Panc1 (cell line): ENCODE measurements around the gene CACNA1B. TPM values are rescaled to one million over a fixed set of nuclear protein-coding genes. Genes with fewer than 3 reads are reported as not detected.

Experiments used
- ATAC-seq: fragments of 200-7000 bp; cut with Tn5 transposase; 2 replicates; pipeline ENCODE4 v1.9.1; 2020; ENCODE audit warnings: mild to moderate bottlenecking, moderate library complexity
- BruUV-seq: library from RNA; stranded (reverse); fragments of 400-500 nt; replicated peaks from 2 replicates; lab custom pipeline; 2021; lab: Mats Ljungman, UMichigan
- CTCF ChIA-PET: fragments of 300-600 bp; sonication (Branson Sonifier 250); formaldehyde crosslinking; loops from one replicate; lab custom pipeline; 2022; ENCODE audit warnings: antibody characterized with exemption; lab: Charles Lee
- POLR2A ChIA-PET: fragments of 300-600 bp; sonication (Branson Sonifier 250); formaldehyde crosslinking; loops from one replicate; lab custom pipeline; 2022; ENCODE audit warnings: antibody characterized with exemption; lab: Charles Lee
- DNase-seq: peaks from one replicate; pipeline ENCODE4 v3.0.0-alpha.2; 2010; ENCODE audit warnings: low read depth, low spot score
- H3K27ac ChIP-seq: 2 replicates; pipeline ENCODE4 v1.5.1; 2011; ENCODE audit warnings: mild to moderate bottlenecking, low read length, inconsistent platforms
- H3K27me3 ChIP-seq: fragments of 200-500 bp; sonication (Bioruptor generic); 2 replicates; pipeline ENCODE4 v1.6.0; 2014; ENCODE audit warnings: low read length, inconsistent platforms; ENCODE audit not compliant: control insufficient read depth, insufficient read depth
- H3K36me3 ChIP-seq: fragments of 200-500 bp; sonication (Bioruptor generic); 2 replicates; pipeline ENCODE4 v1.5.1; 2014; ENCODE audit warnings: inconsistent platforms, mild to moderate bottlenecking, low read length, moderate library complexity; ENCODE audit not compliant: control insufficient read depth, insufficient read depth
- H3K4me1 ChIP-seq: 2 replicates; pipeline ENCODE4 v1.5.1; 2011; ENCODE audit warnings: inconsistent platforms, mild to moderate bottlenecking, low read length, moderate library complexity; ENCODE audit not compliant: control insufficient read depth, insufficient read depth
- H3K4me3 ChIP-seq, 2 experiments: 2 replicates each; pipeline ENCODE4 v1.5.1; 2011 to 2012; ENCODE audit warnings: low read depth in 2 of 2, low read length in 2 of 2, mild to moderate bottlenecking in 2 of 2, inconsistent platforms in 1 of 2, moderate library complexity in 1 of 2
- H3K9me3 ChIP-seq: fragments of 200-500 bp; sonication (Bioruptor generic); 2 replicates; pipeline ENCODE4 v1.5.1; 2014; ENCODE audit warnings: low read depth, mild to moderate bottlenecking, inconsistent platforms, low read length, moderate library complexity; ENCODE audit not compliant: control insufficient read depth, insufficient read depth
- POLR2AphosphoS5 ChIP-seq: IDR thresholded peaks from 2 replicates; pipeline ENCODE4 v1.6.1; 2012; ENCODE audit warnings: mild to moderate bottlenecking, low read depth, low read length, moderate library complexity
- SIN3A ChIP-seq: IDR thresholded peaks from 2 replicates; pipeline ENCODE4 v1.6.1; 2012; ENCODE audit warnings: low read depth, mild to moderate bottlenecking, low read length, moderate library complexity, borderline replicate concordance; ENCODE audit not compliant: insufficient read depth
- TCF7L2 ChIP-seq: IDR thresholded peaks from 2 replicates; pipeline ENCODE4 v1.6.1; 2011; ENCODE audit warnings: mild to moderate bottlenecking, low read depth, low read length, inconsistent platforms
- in situ Hi-C: cut with HindIII; loops from 2 replicates; pipeline ENCODE4 v1.10.0; 2016; ENCODE audit warnings: low sequenced_read_pairs, low pct_unique_long_range_greater_than_20kb
- intact Hi-C: fragments of 100-400 bp; cut with micrococcal nuclease; formaldehyde crosslinking; loops from one replicate; pipeline ENCODE4 v1.10.0; 2022; ENCODE audit not compliant: unreplicated experiment
- total RNA-seq: library from RNA; stranded (reverse); gene quantifications from one replicate; pipeline ENCODE4 v1.2.1, GENCODE V29; 2021; ENCODE audit not compliant: unreplicated experiment
- TF ChIP-seq, protein P1 (sequence below), 2 experiments: IDR thresholded peaks; 2 replicates each; pipeline ENCODE4 v1.6.1; 2011 to 2012; ENCODE audit warnings: low read depth in 2 of 2, control low read depth in 1 of 2, low read length in 1 of 2, mild to moderate bottlenecking in 1 of 2, moderate library complexity in 1 of 2; ENCODE audit not compliant: insufficient read depth in 1 of 2
- TF ChIP-seq, protein P2 (sequence below): fragments of 450-650 bp; IDR thresholded peaks from 2 replicates; pipeline ENCODE4 v1.5.1; 2017; ENCODE audit warnings: mild to moderate bottlenecking

CACNA1B gene
- total RNA-seq, 1 experiment from 2014 or later, result 0.49 TPM

DNA sequence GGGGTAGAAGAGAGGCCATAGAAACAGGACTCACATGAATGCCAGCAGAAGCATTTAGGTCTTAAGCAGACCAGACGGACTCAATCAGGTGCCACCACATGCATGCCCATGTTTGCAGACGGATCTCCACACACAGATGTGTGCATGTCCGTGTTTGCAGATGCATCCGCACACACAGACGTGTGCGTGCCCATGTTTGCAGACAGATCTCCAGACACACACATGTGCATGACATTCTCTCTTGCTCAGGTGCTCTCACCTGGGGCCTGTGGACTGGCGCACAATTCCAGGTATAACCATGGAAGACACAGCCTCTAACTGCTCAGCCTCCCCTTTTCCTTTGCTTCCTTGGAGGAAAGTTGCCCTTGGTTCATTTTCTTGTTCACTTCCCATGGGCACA is 148.3 kb downstream of the CACNA1B start:
- Histone ChIP-seq H3K27me3 (no peaks in the 10 kb centered on the region; the same call in 1 of the 2 replicates), H3K36me3 (no peaks in the 10 kb centered on the region), H3K4me1 (no peaks in the 10 kb centered on the region), H3K4me3 (no peak overlapping the region), H3K27ac (no peak overlapping the region), H3K9me3 (no peaks in the 10 kb centered on the region)
- POLR2A ChIA-PET, result no interaction called here
- in situ Hi-C loops, result no loop called here
- CTCF ChIA-PET, result no interaction called here
- ATAC-seq (no peak), DNase-seq (no peak)
- intact Hi-C loops, result no loop called here
- no TSS peak for BruUV-seq
- TF ChIP-seq SIN3A (no peak), TCF7L2 (no peak), POLR2AphosphoS5 (no peak)
- TF ChIP-seq, protein P1, sequence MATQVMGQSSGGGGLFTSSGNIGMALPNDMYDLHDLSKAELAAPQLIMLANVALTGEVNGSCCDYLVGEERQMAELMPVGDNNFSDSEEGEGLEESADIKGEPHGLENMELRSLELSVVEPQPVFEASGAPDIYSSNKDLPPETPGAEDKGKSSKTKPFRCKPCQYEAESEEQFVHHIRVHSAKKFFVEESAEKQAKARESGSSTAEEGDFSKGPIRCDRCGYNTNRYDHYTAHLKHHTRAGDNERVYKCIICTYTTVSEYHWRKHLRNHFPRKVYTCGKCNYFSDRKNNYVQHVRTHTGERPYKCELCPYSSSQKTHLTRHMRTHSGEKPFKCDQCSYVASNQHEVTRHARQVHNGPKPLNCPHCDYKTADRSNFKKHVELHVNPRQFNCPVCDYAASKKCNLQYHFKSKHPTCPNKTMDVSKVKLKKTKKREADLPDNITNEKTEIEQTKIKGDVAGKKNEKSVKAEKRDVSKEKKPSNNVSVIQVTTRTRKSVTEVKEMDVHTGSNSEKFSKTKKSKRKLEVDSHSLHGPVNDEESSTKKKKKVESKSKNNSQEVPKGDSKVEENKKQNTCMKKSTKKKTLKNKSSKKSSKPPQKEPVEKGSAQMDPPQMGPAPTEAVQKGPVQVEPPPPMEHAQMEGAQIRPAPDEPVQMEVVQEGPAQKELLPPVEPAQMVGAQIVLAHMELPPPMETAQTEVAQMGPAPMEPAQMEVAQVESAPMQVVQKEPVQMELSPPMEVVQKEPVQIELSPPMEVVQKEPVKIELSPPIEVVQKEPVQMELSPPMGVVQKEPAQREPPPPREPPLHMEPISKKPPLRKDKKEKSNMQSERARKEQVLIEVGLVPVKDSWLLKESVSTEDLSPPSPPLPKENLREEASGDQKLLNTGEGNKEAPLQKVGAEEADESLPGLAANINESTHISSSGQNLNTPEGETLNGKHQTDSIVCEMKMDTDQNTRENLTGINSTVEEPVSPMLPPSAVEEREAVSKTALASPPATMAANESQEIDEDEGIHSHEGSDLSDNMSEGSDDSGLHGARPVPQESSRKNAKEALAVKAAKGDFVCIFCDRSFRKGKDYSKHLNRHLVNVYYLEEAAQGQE (IDR thresholded peaks at IDR 0.05; ENCODE audit: insufficient read depth in 1 of 2, low read depth in 2 of 2, low read length in 1 of 2), result no peak
- TF ChIP-seq, protein P2, sequence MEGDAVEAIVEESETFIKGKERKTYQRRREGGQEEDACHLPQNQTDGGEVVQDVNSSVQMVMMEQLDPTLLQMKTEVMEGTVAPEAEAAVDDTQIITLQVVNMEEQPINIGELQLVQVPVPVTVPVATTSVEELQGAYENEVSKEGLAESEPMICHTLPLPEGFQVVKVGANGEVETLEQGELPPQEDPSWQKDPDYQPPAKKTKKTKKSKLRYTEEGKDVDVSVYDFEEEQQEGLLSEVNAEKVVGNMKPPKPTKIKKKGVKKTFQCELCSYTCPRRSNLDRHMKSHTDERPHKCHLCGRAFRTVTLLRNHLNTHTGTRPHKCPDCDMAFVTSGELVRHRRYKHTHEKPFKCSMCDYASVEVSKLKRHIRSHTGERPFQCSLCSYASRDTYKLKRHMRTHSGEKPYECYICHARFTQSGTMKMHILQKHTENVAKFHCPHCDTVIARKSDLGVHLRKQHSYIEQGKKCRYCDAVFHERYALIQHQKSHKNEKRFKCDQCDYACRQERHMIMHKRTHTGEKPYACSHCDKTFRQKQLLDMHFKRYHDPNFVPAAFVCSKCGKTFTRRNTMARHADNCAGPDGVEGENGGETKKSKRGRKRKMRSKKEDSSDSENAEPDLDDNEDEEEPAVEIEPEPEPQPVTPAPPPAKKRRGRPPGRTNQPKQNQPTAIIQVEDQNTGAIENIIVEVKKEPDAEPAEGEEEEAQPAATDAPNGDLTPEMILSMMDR, result no peak

DNA sequence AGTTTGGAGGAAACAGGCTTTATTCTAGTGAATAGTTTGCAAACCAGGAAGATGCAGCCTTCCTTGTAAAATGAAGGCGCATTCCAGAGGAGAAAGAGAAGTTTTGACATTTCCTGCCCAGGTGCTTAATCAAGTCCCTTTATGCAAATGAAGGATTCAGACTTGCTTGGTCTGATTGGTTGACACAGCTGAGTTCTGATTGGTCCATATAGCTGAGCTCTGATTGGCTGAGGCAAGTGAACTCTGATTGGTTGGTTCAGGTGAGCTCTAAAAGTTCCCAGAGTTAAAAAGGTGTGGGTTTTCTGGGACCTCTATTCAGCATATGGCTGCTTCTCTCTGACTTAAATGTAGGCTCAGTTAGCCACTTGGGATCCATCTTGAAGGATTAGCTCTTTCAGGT is 151.0 kb downstream of the CACNA1B start:
- Histone ChIP-seq H3K27ac (no peak overlapping the region), H3K36me3 (no peaks in the 10 kb centered on the region), H3K27me3 (no peaks in the 10 kb centered on the region; the same call in 1 of the 2 replicates), H3K4me1 (no peaks in the 10 kb centered on the region), H3K9me3 (no peaks in the 10 kb centered on the region), H3K4me3 (no peak overlapping the region)
- TF ChIP-seq, protein P1 (IDR thresholded peaks at IDR 0.05; ENCODE audit: insufficient read depth in 1 of 2, low read depth in 2 of 2, low read length in 1 of 2), result no peak
- TF ChIP-seq POLR2AphosphoS5, result no peak
- no peak for TF ChIP-seq TCF7L2
- TF ChIP-seq, protein P2, result no peak
- TF ChIP-seq SIN3A, result no peak
- DNase-seq, result no peak
- intact Hi-C loops (no loop called here), in situ Hi-C loops (no loop called here)
- CTCF ChIA-PET, result no interaction called here
- no peak for ATAC-seq
- POLR2A ChIA-PET, result no interaction called here
- BruUV-seq, result no TSS peak
